Muscle layer of colon (tissue), 2 donors: Measurements from ENCODE around the gene NR6A1.

ENCODE experiments used
- H3K27ac ChIP-seq: one replicate; pipeline ENCODE4 v1.7.0; 2013; ENCODE audit warnings: low read depth, mild to moderate bottlenecking, low read length, moderate library complexity
- H3K27me3 ChIP-seq, 2 donors: one replicate each; pipeline ENCODE4 v1.7.0; 2013; ENCODE audit warnings: low read length in 2 of 2, mild to moderate bottlenecking in 2 of 2; ENCODE audit not compliant: insufficient read depth in 2 of 2, control insufficient read depth in 1 of 2
- H3K36me3 ChIP-seq: one replicate; pipeline ENCODE4 v1.7.0; 2013; ENCODE audit warnings: mild to moderate bottlenecking, low read length; ENCODE audit not compliant: insufficient read depth
- H3K4me1 ChIP-seq: one replicate; pipeline ENCODE4 v1.7.0; 2013; ENCODE audit warnings: mild to moderate bottlenecking, low read length; ENCODE audit not compliant: insufficient read depth
- H3K4me3 ChIP-seq, 2 donors: one replicate each; pipeline ENCODE4 v1.7.0; 2013; ENCODE audit warnings: low read length in 2 of 2, low read depth in 1 of 2, mild to moderate bottlenecking in 1 of 2, moderate library complexity in 1 of 2
- H3K9ac ChIP-seq: one replicate; pipeline ENCODE4 v1.7.0; 2013; ENCODE audit warnings: low read length
- H3K9me3 ChIP-seq: one replicate; pipeline ENCODE4 v1.7.0; 2013; ENCODE audit warnings: mild to moderate bottlenecking, low read length
- donor health status: abdominal sarcoma.
- donor health status: Adenocarcinoma of cecum.

Gene NR6A1

DNA sequence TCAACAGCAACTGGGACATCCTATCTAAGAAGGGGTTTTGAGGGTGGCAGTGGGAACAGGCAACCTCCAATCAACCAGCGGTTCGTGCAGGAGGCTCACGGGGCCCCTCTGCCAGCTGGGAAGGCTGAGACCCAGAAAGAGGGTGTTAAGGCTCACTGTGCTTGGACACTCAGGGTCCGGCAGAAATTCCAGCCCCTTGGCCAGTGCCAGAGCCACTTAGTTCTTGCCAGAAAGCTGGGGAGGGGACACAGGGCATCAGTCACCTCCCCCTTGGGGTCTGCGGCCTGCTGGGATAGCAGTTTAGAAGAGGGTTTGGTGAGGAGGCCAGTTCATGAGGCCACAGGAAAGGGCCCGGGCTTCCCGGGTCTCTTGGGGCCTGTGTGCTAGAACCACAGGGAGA lies 300.4 kb downstream of the NR6A1 start:
- peaks cover 0 to 8% of the 10 kb centered on the region in 2 donors for H3K27me3 ChIP-seq
- H3K4me3 ChIP-seq: no peak overlapping the region
- no peaks in the 10 kb centered on the region for H3K4me1 ChIP-seq
- no peaks in the 10 kb centered on the region for H3K9me3 ChIP-seq
- no peak overlapping the region for H3K27ac ChIP-seq
- no peaks in the 10 kb centered on the region for H3K36me3 ChIP-seq
- H3K9ac ChIP-seq: no peak overlapping the region

GRCh38 chr9:124470306-124470705 lies 300.8 kb downstream of the NR6A1 start:
- Histone ChIP-seq H3K36me3 (no peaks in the 10 kb centered on the region), H3K27me3 (peaks cover 0 to 4% of the 10 kb centered on the region in 2 donors), H3K4me1 (no peaks in the 10 kb centered on the region), H3K9ac (no peak overlapping the region), H3K27ac (no peak overlapping the region), H3K9me3 (no peaks in the 10 kb centered on the region), H3K4me3 (no peak overlapping the region)

DNA sequence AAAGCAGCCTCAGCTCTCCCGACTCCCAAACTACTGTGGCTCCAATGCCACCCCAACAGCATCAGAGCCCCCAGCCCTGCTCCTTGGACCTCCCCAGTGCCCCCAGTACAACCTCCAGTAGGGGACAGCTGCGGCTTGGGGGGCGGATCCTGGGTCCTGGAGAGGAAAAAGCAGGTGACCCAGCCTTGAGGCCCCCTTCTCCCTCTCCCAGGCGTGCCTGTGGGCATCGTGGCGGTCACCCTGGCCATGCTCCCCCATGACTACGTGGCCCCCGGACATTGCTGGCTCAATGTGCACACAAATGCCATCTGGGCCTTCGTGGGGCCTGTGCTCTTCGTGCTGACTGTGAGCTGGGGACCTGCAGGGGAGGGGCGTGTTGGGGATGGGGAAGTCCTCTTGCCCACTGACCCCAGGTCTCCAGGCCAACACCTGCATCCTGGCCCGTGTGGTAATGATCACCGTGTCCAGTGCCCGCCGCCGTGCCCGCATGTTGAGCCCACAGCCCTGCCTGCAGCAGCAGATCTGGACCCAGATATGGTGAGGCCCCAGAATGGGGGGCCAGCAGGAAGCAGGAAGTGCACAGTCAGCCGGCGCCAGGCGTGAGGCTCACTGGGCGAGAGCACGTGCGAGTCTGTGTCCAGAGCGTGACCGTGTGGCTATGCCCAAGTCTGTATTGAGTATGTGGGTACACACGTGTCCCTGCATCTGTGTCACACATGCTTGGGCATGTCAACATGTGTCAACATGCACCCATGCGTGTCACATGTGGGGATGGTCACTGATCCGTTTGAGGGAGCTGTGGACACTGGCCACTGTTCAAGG lies 301.9 kb downstream of the NR6A1 start:
- Histone ChIP-seq H3K4me3 (no peak overlapping the region), H3K27ac (no peak overlapping the region), H3K9me3 (no peaks in the 10 kb centered on the region), H3K4me1 (no peaks in the 10 kb centered on the region), H3K36me3 (no peaks in the 10 kb centered on the region), H3K9ac (no peak overlapping the region), H3K27me3 (no peaks in the 10 kb centered on the region)

- Histone ChIP-seq H3K4me1 (no peaks in the 10 kb centered on the region), H3K9ac (no peak overlapping the region), H3K27ac (no peak overlapping the region), H3K4me3 (no peak overlapping the region), H3K27me3 (no peaks in the 10 kb centered on the region), H3K9me3 (no peaks in the 10 kb centered on the region), H3K36me3 (no peaks in the 10 kb centered on the region)
Measured at GRCh38 chr9:124468061-124468740, 302.9 kb downstream of the NR6A1 start.

- Histone ChIP-seq H3K4me1 (no peaks in the 10 kb centered on the region), H3K27ac (no peak overlapping the region), H3K9ac (no peak overlapping the region), H3K4me3 (no peak overlapping the region), H3K27me3 (no peaks in the 10 kb centered on the region), H3K9me3 (no peaks in the 10 kb centered on the region), H3K36me3 (no peaks in the 10 kb centered on the region)
Measured at GRCh38 chr9:124467410-124468060, 303.6 kb downstream of the NR6A1 start.
